HG03558 (cell line): Measurements from ENCODE around the gene OR7A10.

ENCODE experiments used
- ATAC-seq: cut with Tn5 transposase; IDR thresholded peaks from one replicate; pipeline ENCODE4 v1.9.1; 2021; ENCODE audit warnings: moderate number of reproducible peaks; ENCODE audit not compliant: unreplicated experiment; ENCODE audit errors: extremely low read depth

The OR7A10 gene

GRCh38 chr19:14848822-14849221 is at the start of gene OR7A10:
OR7A10 (minus strand) TSS chr19:14848922; CDS start chr19:14841877, 7,045 bp downstream.
- ATAC-seq = no peak

GRCh38 chr19:14890643-14891379 is 42.1 kb upstream of the OR7A10 start:
- no peak for ATAC-seq

GRCh38 chr19:14889994-14890642 is 41.4 kb upstream of the OR7A10 start:
- ATAC-seq = no peak

- ATAC-seq = no peak
Observed at GRCh38 chr19:14886032-14886431, 37.3 kb upstream of the OR7A10 start, which contains the start of gene OR7A17. OR7A17 (minus strand) TSS chr19:14886132; CDS start chr19:14881355, 4,777 bp downstream.

GRCh38 chr19:14871619-14872230 is 23.0 kb upstream of the OR7A10 start:
- no peak for ATAC-seq

GRCh38 chr19:14868497-14868896 is 19.8 kb upstream of the OR7A10 start:
- no peak for ATAC-seq

GRCh38 chr19:14843578-14843977 is 5.1 kb downstream of the OR7A10 start:
- ATAC-seq = no peak

GRCh38 chr19:14843169-14843568 is 5.6 kb downstream of the OR7A10 start:
- no peak for ATAC-seq

GRCh38 chr19:14840206-14840605 is 8.5 kb downstream of the OR7A10 start:
- no peak for ATAC-seq

- no peak for ATAC-seq
Observed at GRCh38 chr19:14837391-14837790, 11.3 kb downstream of the OR7A10 start.

- no peak for ATAC-seq
Observed at GRCh38 chr19:14835011-14835410, 13.7 kb downstream of the OR7A10 start, which contains the start of the genes OR7A5 and OR7C1. OR7A5 (minus strand) TSS chr19:14835185; CDS start chr19:14828241, 6,944 bp downstream. OR7C1 (minus strand) TSS chr19:14835185; CDS start chr19:14800136, 35,049 bp downstream.

GRCh38 chr19:14830702-14831101 is 18.0 kb downstream of the OR7A10 start:
- no peak for ATAC-seq

GRCh38 chr19:14826006-14826405 is 22.7 kb downstream of the OR7A10 start:
- ATAC-seq = no peak

GRCh38 chr19:14821937-14822336 is 26.8 kb downstream of the OR7A10 start:
- ATAC-seq = no peak

GRCh38 chr19:14818588-14818987 is 30.1 kb downstream of the OR7A10 start:
- no peak for ATAC-seq

GRCh38 chr19:14817052-14817451 is 31.7 kb downstream of the OR7A10 start:
- no peak for ATAC-seq

- ATAC-seq = no peak
Observed at GRCh38 chr19:14814982-14815652, 33.6 kb downstream of the OR7A10 start.

- ATAC-seq = no peak
Observed at GRCh38 chr19:14809272-14810057, 39.3 kb downstream of the OR7A10 start.

GRCh38 chr19:14804765-14805164 is 44.0 kb downstream of the OR7A10 start:
- ATAC-seq = no peak

- no peak for ATAC-seq
Observed at GRCh38 chr19:14798760-14799159, 50.0 kb downstream of the OR7A10 start.
